SK-MEL-5 (cell line): ENCODE measurements around the gene ZNF445. TPM values are rescaled to one million over a fixed set of nuclear protein-coding genes. Genes with fewer than 3 reads are reported as not detected.
A peak's percentile ranks its signal among the peaks of the same experiment; 100 is the strongest.
"Not testable (repeated sequence)": the region's sequence is repeated elsewhere in the genome, so short reads cannot be mapped to it uniquely, and the experiment has no call there.

Source experiments
- DNase-seq: peaks from one replicate; pipeline ENCODE4 v3.0.0-alpha.2; 2016; ENCODE audit warnings: low read depth, low spot score
- in situ Hi-C: cut with HindIII; loops from 2 replicates; pipeline ENCODE4 v1.10.0; 2016; ENCODE audit warnings: low sequenced_read_pairs, high pct_unique_total_duplicates, low pct_unique_long_range_greater_than_20kb
- polyA plus RNA-seq, 2 experiments: library from polyadenylated mRNA; depleted of rRNA; stranded (reverse); fragments of >200 nt; gene quantifications; 2 replicates each; pipeline ENCODE4 v1.2.3, GENCODE V29; 2015
- total RNA-seq: library from RNA; depleted of rRNA; stranded (reverse); fragments of >200 nt; shearing (Covaris generic); gene quantifications from 2 replicates; pipeline ENCODE4 v1.2.3, GENCODE V29; 2014; rRNA removed

The ZNF445 gene
- 3.2 and 4.5 TPM in 2 replicates for total RNA-seq
- 4.3 and 5.2 TPM in 2 replicates for polyA plus RNA-seq (2015; cell fraction: cytosol; rRNA removed)
- polyA plus RNA-seq (2015; cell fraction: nucleus; rRNA removed): 10.0 and 11.9 TPM in 2 replicates

DNA sequence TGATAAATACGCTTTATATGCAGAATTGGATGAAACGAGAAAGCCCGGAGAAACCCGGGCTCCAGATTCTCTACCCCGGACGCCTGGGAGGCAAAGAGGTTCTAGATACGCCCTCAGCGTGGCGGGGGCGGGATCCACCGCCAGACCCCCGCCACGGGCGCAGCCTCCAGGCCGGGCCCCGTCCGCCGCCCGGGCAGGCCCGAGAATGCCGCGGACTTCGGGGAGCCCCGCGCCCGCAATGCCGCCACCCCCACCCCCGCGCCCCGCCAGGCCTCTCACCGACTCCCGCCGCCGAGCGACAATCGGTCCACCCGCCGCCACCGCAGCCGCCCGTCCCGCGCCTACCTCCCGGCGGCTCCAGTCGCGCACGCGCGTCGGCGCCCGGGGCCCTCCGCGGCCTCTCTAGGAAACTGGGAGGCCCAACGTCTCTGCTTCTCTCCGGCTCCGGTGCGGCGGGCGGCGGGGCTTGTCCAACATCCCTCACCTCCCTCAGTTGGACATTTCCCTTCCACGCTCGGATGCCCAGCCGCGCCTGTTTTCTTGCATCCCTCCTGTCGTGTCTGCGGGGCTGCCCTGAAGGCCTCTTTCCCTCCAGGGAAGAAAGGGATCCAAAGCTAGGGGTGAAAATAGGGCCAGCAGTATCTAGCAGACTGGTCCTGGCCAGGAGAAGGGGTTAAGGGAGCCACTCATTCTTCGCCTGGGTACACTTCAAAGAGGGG is at the start of gene ZNF445:
ZNF445 (minus strand) TSS at position 359 of the 719 bp plus-strand sequence. CDS start 22,121 bp downstream, outside the sequence.
- in situ Hi-C loops: no loop called here
- peak; percentile 73 for DNase-seq

GRCh38 chr3:44525060-44525459 is 47.6 kb upstream of the ZNF445 start:
- no peak for DNase-seq
- in situ Hi-C loops: no loop called here

- DNase-seq: no peak
Measured at GRCh38 chr3:44522494-44522933, 45.0 kb upstream of the ZNF445 start.

DNA sequence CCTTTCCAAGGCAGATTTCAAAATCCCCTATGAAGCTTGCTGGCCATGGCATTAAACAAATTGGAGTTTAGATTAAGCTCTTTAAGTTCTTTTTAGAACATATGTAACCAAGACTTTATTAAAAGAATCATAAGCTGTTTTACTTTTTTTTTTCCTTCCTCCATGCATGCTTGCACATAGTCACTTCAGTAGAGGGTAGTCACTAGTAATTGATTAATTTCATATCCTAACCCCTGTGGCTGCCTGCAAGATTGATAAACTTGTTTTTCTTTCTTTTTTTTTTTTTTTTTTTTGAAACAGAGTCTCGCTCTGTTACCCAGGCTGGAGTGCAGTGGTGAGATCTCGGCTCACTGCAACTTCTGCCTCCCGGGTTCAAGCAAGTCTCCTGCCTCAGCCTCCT is 44.3 kb upstream of the ZNF445 start:
- in situ Hi-C loops: no loop called here
- DNase-seq: no peak

More at GRCh38 chr3:44522494-44522933, 45.0 kb upstream of the ZNF445 start:
- in situ Hi-C loops: no loop called here

DNA sequence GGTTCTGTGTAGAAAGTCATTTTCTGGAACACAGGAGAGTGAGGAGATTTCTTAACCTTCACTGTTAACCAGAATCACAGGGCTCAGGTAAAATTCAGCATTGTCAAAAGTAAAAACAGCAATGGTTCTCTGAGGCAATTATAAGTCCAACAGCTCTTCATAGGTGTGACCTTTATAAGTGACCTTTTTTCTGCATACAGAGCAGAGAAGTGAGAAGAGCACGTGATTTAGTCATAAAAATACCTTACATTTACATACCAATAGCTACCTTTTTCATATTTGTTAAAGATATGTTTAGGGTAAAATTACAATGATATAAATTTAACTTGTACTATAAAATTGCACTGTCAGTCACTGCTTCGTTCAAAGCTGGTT is 41.3 kb upstream of the ZNF445 start:
- no peak for DNase-seq
- in situ Hi-C loops: no loop called here

DNA sequence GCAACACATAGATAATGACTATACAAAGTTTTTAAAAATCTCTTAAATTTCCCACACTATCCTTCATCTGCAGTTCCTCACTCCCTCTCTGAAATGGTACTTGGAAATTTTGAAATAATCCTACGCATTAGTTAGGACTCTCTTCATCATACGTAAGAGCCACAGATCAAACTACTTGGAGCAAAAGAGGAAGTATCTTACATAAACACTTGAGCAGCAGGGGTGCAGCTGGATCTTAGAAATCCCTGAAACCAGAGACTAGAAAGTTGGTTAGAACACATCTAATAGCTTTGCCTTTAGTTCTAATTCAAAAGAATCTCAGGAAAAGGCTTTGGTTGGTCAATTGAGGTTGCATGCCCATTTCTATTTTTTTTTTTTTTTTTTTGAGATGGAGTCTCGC is 38.8 kb upstream of the ZNF445 start:
- no peak for DNase-seq
- in situ Hi-C loops: no loop called here

GRCh38 chr3:44513513-44513912 is 36.0 kb upstream of the ZNF445 start:
- in situ Hi-C loops: no loop called here
- no peak for DNase-seq

DNA sequence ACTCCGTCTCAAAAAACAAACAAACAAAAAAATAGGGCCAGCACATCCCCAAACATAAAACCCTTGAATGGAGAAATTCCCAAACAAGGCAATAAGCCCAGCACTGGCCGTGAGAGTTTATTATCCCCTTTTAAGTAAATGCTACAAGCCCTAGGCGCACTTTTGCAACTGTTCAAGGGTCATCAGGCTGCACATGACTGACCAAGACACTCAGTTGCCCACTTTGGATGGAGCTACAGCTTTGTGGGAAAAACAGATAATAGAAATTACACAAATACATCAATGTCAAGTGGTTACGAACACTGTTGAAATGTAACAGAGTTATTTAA is 33.7 kb upstream of the ZNF445 start:
- no peak for DNase-seq
- in situ Hi-C loops: no loop called here

DNA sequence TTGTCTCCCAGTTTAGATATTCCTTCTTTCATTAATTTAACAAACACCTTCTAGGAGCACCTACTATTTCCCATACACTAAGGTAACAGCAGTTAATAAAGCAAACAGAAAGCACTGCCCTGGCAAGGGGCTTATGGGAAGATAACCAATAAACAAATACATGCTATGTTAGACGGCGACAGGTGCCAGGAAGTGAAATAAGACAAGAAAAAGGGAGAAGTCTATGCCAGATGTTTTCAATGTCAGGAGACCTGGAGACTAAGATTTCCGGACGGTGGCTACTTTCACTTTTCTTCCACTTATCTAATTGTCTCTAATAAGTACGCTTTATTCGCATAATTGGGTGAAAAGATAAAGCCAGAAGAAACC is 32.5 kb upstream of the ZNF445 start:
- peak; percentile 13 for DNase-seq
- in situ Hi-C loops: no loop called here

DNA sequence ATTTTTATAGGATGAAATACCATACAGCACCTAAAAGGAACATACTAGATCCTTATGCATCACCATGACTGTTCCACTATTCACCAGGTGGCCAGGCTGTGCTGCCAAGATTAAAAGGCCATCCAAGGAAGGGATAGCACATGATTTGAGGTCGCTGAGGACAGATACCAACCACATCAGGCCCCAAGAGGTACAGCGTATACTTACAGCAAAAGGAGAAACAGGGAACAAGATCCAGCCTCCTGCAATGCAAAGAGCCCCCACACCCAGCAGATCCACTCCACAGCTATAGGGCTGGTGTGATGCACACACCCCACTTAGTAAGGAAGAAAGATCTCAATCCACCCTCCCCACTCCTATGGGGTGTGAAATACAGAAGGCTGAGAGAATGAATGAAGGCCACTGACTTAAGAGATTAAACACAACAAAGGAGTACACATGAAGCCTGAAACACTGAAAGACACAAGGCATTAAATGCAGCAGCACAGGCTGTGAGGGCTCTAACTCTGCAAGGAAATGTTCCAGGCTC is 32.0 kb upstream of the ZNF445 start:
- in situ Hi-C loops: no loop called here
- peak; percentile 23 for DNase-seq

- DNase-seq: no peak
- in situ Hi-C loops: no loop called here
Measured at GRCh38 chr3:44506961-44507360, 29.5 kb upstream of the ZNF445 start.

DNA sequence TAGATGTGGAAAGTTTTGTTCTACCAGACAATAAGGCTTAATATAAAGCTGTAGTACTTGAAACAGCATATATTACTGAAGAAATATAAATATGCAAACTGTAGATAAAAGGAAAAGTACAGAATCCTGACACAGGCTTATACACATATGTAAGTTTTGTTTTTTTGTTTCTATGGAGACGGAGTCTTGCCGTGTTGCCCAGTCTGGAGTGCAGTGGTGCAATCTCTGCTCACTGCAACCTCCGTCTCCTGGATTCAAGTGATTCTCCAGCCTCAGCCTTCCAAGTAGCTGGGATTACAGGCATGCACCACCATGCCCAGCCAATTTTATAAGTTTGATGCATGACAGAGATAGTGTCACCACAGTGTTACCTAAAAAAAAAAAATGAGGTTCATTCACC is 29.1 kb upstream of the ZNF445 start:
- no peak for DNase-seq
- in situ Hi-C loops: no loop called here

GRCh38 chr3:44504566-44504965 is 27.1 kb upstream of the ZNF445 start:
- in situ Hi-C loops: no loop called here
- DNase-seq: no peak

GRCh38 chr3:44503178-44503577 is 25.7 kb upstream of the ZNF445 start:
- in situ Hi-C loops, DNase-seq: not testable (repeated sequence)

- in situ Hi-C loops: no loop called here
- DNase-seq: no peak
Measured at GRCh38 chr3:44501971-44502370, 24.5 kb upstream of the ZNF445 start.

- in situ Hi-C loops, DNase-seq: not testable (repeated sequence)
Measured at GRCh38 chr3:44499899-44500168, 22.4 kb upstream of the ZNF445 start.

DNA sequence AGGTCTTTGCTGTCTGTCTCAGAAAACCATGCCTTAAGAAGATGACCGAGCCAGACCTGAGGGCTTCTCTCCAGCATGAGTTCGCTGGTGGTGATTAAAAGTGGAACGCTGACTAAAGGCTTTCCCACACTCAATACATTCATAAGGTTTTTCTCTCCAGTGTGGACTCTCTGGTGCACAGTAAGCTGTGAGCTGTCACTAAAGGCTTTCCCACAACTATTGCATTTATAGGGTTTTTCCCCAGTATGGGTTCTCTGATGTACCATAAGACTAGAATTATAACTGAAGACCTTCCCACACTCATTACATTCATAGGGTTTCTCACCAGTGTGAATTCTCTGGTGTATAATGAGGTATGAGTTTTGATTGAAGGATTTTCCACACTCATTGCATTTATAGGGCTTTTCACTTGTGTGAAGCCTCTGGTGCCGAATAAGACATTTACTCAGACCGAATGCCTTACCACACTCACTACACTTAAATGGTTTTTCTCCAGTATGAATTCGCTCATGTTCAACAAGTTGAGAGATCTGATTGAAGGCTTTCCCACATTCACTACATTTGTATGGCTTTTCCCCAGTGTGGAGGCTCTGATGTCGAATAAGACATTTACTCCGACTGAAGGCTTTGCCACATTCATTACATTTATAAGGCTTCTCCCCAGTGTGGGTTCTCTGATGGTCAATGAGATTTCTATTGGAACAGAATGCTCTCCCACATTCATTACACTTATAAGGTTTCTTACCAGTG is 21.9 kb upstream of the ZNF445 start:
- in situ Hi-C loops: no loop called here
- DNase-seq: no peak

DNA sequence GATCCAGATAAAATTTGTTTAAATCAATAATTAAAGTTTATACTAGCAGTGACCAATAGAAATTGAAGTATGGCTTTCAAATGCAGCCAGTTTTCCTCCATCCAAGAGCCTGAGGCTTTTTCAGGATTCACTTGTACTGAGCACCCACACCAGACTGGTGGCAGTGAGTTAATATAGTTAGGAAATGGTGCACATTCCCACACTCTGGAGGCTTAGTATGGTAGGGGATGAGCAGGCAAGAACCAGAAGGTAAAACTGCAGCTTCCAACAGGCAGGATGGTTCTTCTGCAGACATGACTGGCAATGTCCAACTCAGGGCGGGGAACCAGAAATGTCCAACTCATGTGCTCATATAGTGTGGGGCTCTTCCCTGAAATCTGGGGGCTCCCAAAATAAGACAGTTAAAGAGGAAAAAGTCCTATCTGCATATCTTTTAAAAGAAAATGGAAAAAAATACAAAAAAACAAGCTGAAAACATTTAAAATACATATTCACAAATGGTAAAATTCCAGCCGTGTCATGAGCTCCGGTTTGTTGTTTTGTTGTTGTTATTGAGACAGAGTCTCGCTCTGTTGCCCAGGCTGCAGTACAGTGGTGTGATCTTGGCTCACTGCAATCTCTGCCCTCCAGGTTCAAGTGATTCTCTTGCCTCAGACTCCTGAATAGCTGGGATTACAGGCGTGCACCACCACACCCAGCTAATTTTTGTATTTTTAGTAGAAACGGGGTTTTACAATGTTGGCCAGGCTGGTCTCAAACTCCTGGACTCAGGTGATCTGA is 18.4 kb upstream of the ZNF445 start:
- in situ Hi-C loops: no loop called here
- DNase-seq: no peak
